K562 (cell line): ENCODE results near the gene OCA2. TPM values are rescaled to one million over a fixed set of nuclear protein-coding genes. Genes with fewer than 3 reads are reported as not detected.
A peak's percentile ranks its signal among the peaks of the same experiment; 100 is the strongest.
"Not testable (repeated sequence)": the region's sequence is repeated elsewhere in the genome, so short reads cannot be mapped to it uniquely, and the experiment has no call there.

ENCODE experiments used
- ATAC-seq: fragments of 200-7000 bp; cut with Tn5 transposase; 3 replicates; pipeline ENCODE4 v1.9.1; 2020; ENCODE audit warnings: moderate library complexity
- BruUV-seq: library from RNA; stranded (reverse); fragments of 400-500 nt; replicated peaks from 2 replicates; lab custom pipeline; 2021; lab: Mats Ljungman, UMichigan
- CTCF ChIA-PET: fragments of 300-600 bp; formaldehyde crosslinking; extraction: SDS; loops from one replicate; lab custom pipeline; 2021; ENCODE audit warnings: low intra/inter-chr PET ratio; lab: Yijun Ruan, JAX
- POLR2A ChIA-PET: fragments of 300-600, 350-650 bp; sonication (Branson Sonifier 250); formaldehyde crosslinking; extraction: SDS; loops from one replicate; lab custom pipeline; 2021; ENCODE audit warnings: antibody characterized with exemption, inconsistent platforms; lab: Yijun Ruan, JAX
- DNase-seq, 4 experiments: peaks; one replicate each; pipeline versions ENCODE4 v3.0.0 to v3.0.0-alpha.2; 2011 to 2018; ENCODE audit warnings: low spot score in 3 of 4, mixed read lengths in 3 of 4; ENCODE audit errors: extremely low read depth in 1 of 4
- FAIRE-seq: peaks from 2 replicates; lab custom pipeline; 2011; peaks lifted over from hg19 to GRCh38; lab: Jason Lieb, UNC
- H2AFZ ChIP-seq: 2 replicates; pipeline ENCODE4 v1.6.0; 2011; ENCODE audit warnings: low read depth, low read length, control low read depth, inconsistent platforms
- H3K27ac ChIP-seq: fragments of 200-600 bp; 3 replicates; pipeline ENCODE4 v1.8.0; 2011; ENCODE audit warnings: low read depth, mild to moderate bottlenecking, control low read depth, inconsistent platforms, low read length, moderate library complexity, mixed read lengths; ENCODE audit errors: extremely low read depth
- H3K27me3 ChIP-seq, 2 experiments: fragments of 300-600 bp in 1 of 2; 2 replicates in 1 of 2; 3 replicates in 1 of 2; pipeline versions ENCODE4 v1.6.0 to v1.8.0; 2011; ENCODE audit warnings: inconsistent platforms in 2 of 2, low read length in 2 of 2, mild to moderate bottlenecking in 1 of 2, mixed read lengths in 1 of 2, moderate library complexity in 1 of 2; ENCODE audit not compliant: control insufficient read depth in 2 of 2, insufficient read depth in 2 of 2
- H3K36me3 ChIP-seq: fragments of 300-600 bp; 3 replicates; pipeline ENCODE4 v1.8.0; 2011; ENCODE audit warnings: mild to moderate bottlenecking, low read length, inconsistent platforms; ENCODE audit not compliant: control insufficient read depth, insufficient read depth
- H3K4me1 ChIP-seq, 2 experiments: fragments of 200-600 bp in 1 of 2; replicated peaks in 1 of 2; 2 replicates in 1 of 2; 3 replicates in 1 of 2; pipeline versions ENCODE4 v1.5.1 to v1.8.0; 2011; ENCODE audit warnings: inconsistent platforms in 2 of 2, low read length in 2 of 2, mild to moderate bottlenecking in 1 of 2, mixed read lengths in 1 of 2, moderate library complexity in 1 of 2; ENCODE audit not compliant: control insufficient read depth in 2 of 2, insufficient read depth in 2 of 2
- H3K4me2 ChIP-seq: 2 replicates; pipeline ENCODE4 v1.6.1; 2011; ENCODE audit warnings: low read length, control low read depth, inconsistent platforms, mixed read lengths; ENCODE audit not compliant: insufficient read depth
- H3K4me3 ChIP-seq: fragments of 200-600 bp; sonication (generic), shearing (Covaris generic); 2 replicates; pipeline ENCODE4 v1.5.1; 2016; ENCODE audit warnings: control low read depth, inconsistent platforms
- H3K79me2 ChIP-seq: fragments of 200-600 bp; 3 replicates; pipeline ENCODE4 v1.8.0; 2011; ENCODE audit warnings: low read length, inconsistent platforms; ENCODE audit not compliant: control insufficient read depth, insufficient read depth
- H3K9ac ChIP-seq, 2 experiments: 2 replicates each; pipeline versions ENCODE4 v1.6.0 to v1.6.1; 2011; ENCODE audit warnings: low read depth in 2 of 2, low read length in 2 of 2, control low read depth in 1 of 2, inconsistent platforms in 1 of 2, mild to moderate bottlenecking in 1 of 2, mixed read lengths in 1 of 2; ENCODE audit not compliant: insufficient read depth in 1 of 2
- H3K9me1 ChIP-seq: one replicate; pipeline ENCODE4 v1.6.0; 2011; ENCODE audit warnings: inconsistent platforms, mild to moderate bottlenecking, low read length, moderate library complexity; ENCODE audit not compliant: control insufficient read depth, insufficient read depth
- H3K9me3 ChIP-seq: replicated peaks from 2 replicates; pipeline ENCODE4 v1.5.1; 2011; ENCODE audit warnings: low read depth, low read length, inconsistent platforms; ENCODE audit not compliant: control insufficient read depth, insufficient read depth
- H4K20me1 ChIP-seq: replicated peaks from 2 replicates; pipeline ENCODE4 v1.6.1; 2011; ENCODE audit warnings: low read length, inconsistent platforms, mixed read lengths; ENCODE audit not compliant: control insufficient read depth, insufficient read depth
- NR2C2 ChIP-seq, 2 experiments: fragments of 200-800 bp in 1 of 2; sonication (Bioruptor generic) in 1 of 2; sonication (generic) in 1 of 2; formaldehyde crosslinking in 1 of 2; IDR thresholded peaks; 2 replicates each; pipeline versions ENCODE4 v1.6.1 to v1.8.0; 2016 to 2022; ENCODE audit warnings: mild to moderate bottlenecking in 1 of 2, missing compliant biosample characterization in 1 of 2, missing genetic modification characterization in 1 of 2, missing genetic modification reagents in 1 of 2
- RBM14 ChIP-seq: fragments of 200-400 bp; formaldehyde crosslinking; IDR thresholded peaks from 2 replicates; pipeline ENCODE4 v1.6.1; 2018; ENCODE audit warnings: low read depth, mild to moderate bottlenecking, low read length, moderate library complexity, borderline replicate concordance; ENCODE audit not compliant: insufficient read depth
- ZNF431 ChIP-seq: sonication (generic); formaldehyde crosslinking; IDR thresholded peaks from 2 replicates; pipeline ENCODE4 v1.8.0; 2022; ENCODE audit warnings: mild to moderate bottlenecking, missing genetic modification reagents
- WGBS: fragments of 100-300 bp; shearing (Covaris generic); methylation state at CpG from one replicate; pipeline ENCODE4 v1.1.6; 2016; ENCODE audit warnings: low coverage, mixed read lengths; ENCODE audit not compliant: insufficient coverage; ENCODE audit errors: missing lambda C conversion rate; 5-methylcytosine and 5-hydroxymethylcytosine counted together
- in situ Hi-C: fragments of 300-500 bp; cut with MboI; formaldehyde crosslinking; loops from 4 replicates; pipeline ENCODE4 v1.15.0; 2018; ENCODE audit warnings: inconsistent platforms, mixed read lengths
- intact Hi-C: fragments of 100-400 bp; cut with micrococcal nuclease; formaldehyde crosslinking; loops from 2 replicates; pipeline ENCODE4 v1.14.2; 2022
- polyA plus RNA-seq, 8 experiments: library from polyadenylated mRNA; depleted of rRNA in 4 of 8; stranded (reverse) in 5 of 8; unstranded in 3 of 8; fragments of >200 nt; fragmentation: Nextera tagmentation in 2 of 8; fragmentation: Illumina TruSeq in 1 of 8; extraction: Ambion mirVana in 2 of 8; extraction: Trizol in 1 of 8; gene quantifications; 2 replicates each; pipeline versions ENCODE4 v1.2.1 to v1.2.3, GENCODE V29; 2011 to 2014; ENCODE audit warnings: inconsistent platforms in 1 of 8, missing spikeins in 1 of 8
- total RNA-seq, 7 experiments: library from RNA; depleted of rRNA in 6 of 7; stranded (reverse); fragments of >200 nt in 6 of 7; fragmentation: Illumina TruSeq in 2 of 7; extraction: Trizol in 2 of 7; gene quantifications; 2 replicates each; pipeline versions ENCODE4 v1.2.1 to v1.2.3, GENCODE V29; 2011 to 2021; ENCODE audit warnings: low replicate concordance in 1 of 7
- TF ChIP-seq, protein P1 (sequence below), 2 experiments: fragments of 450-650 bp in 1 of 2; sonication (generic) in 1 of 2; formaldehyde crosslinking in 1 of 2; IDR thresholded peaks; 2 replicates each; pipeline versions ENCODE4 v1.7.1 to v1.9.0; 2016 to 2022; ENCODE audit warnings: inconsistent platforms in 1 of 2, mild to moderate bottlenecking in 1 of 2, missing genetic modification reagents in 1 of 2

Gene OCA2
- total and polyA plus RNA-seq, 9 of the 15 experiments (the other 6 are each of a cell fraction or from before 2014, with no cell fraction given): 0.07 to 0.59 (median 0.17) TPM; not detected in 1

DNA sequence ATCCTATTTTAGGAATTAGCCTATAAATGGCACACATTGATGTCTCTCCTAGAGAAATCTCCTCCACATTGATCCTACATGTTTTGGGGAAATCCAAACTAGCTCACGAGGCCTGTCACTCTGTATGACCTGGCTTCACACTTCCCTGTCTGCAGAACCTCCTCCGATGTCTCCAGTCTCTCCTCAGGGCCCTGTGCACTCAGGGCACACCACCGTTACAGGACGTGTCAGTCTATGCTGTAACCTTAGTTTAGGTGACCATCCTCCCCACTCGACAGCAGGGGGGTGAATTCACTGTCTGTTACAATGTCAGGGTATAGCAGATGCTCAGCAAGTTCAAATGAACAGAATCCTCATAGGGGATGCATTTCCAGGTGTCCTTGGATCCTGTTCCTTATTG, 249.1 kb downstream of the OCA2 start:
- H3K27me3 ChIP-seq: peaks cover 2 to 34% of the 10 kb centered on the region in 2 experiments; a peak in 3 of 5 replicates
- no peak overlapping the region for H3K27ac ChIP-seq
- no peaks in the 10 kb centered on the region for H3K9me3 ChIP-seq
- H3K4me1 ChIP-seq: no peaks in the 10 kb centered on the region
- no peaks in the 10 kb centered on the region for H3K9me1 ChIP-seq
- DNase-seq: no peak
- no peak for ATAC-seq
- H3K4me2 ChIP-seq: no peak overlapping the region
- intact Hi-C loops: no loop called here
- no peak overlapping the region for H2AFZ ChIP-seq
- FAIRE-seq: no peak
- no peaks in the 10 kb centered on the region for H3K79me2 ChIP-seq
- in situ Hi-C loops: no loop called here
- BruUV-seq: no TSS peak
- ChIA-PET CTCF (no interaction called here), POLR2A (interaction anchor here (0.5 to 1.4 kb wide), 3 partner anchors 12 to 166 kb away, joined by 3 to 4 read pairs (median 3); no protein-coding TSS in a partner anchor)
- H3K4me3 ChIP-seq: no peak overlapping the region
- no peak overlapping the region for H3K9ac ChIP-seq
- no peaks in the 10 kb centered on the region for H4K20me1 ChIP-seq
- WGBS: 0% methylated on average over 5 of the region's 5 CpGs
- no peaks in the 10 kb centered on the region for H3K36me3 ChIP-seq
- TF ChIP-seq RBM14: no peak

DNA sequence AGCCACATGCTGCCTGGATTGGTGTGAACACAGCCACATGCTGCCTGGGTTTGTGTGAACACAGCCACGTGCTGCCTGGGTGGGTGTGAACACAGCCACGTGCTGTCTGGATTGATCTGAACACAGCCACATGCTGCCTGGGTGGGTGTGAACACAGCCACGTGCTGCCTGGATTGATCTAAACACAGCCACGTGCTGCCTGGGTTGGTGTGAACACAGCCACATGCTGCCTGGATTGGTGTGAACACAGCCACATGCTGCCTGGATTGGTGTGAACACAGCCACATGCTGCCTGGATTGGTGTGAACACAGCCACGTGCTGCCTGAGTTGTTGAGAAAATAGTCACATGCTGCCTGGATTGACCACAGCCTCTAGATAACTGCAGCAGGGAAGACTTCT, 250.2 kb downstream of the OCA2 start:
- in situ Hi-C loops; H3K9ac ChIP-seq; H3K4me2 ChIP-seq; H3K79me2 ChIP-seq; H3K27ac ChIP-seq; POLR2A ChIA-PET; intact Hi-C loops; H3K36me3 ChIP-seq; H3K9me3 ChIP-seq; BruUV-seq; CTCF ChIA-PET; FAIRE-seq; ATAC-seq; H3K9me1 ChIP-seq; H3K4me1 ChIP-seq; DNase-seq; H3K4me3 ChIP-seq; H2AFZ ChIP-seq; H4K20me1 ChIP-seq; TF ChIP-seq NR2C2 (tag; IDR thresholded peaks at IDR 0.05): not testable (repeated sequence)
- WGBS: 0% methylated on average over 5 of the region's 5 CpGs
- peaks cover 2 to 28% of the 10 kb centered on the region in 2 experiments; a peak in 3 of 5 replicates for H3K27me3 ChIP-seq
- TF ChIP-seq, protein P1, sequence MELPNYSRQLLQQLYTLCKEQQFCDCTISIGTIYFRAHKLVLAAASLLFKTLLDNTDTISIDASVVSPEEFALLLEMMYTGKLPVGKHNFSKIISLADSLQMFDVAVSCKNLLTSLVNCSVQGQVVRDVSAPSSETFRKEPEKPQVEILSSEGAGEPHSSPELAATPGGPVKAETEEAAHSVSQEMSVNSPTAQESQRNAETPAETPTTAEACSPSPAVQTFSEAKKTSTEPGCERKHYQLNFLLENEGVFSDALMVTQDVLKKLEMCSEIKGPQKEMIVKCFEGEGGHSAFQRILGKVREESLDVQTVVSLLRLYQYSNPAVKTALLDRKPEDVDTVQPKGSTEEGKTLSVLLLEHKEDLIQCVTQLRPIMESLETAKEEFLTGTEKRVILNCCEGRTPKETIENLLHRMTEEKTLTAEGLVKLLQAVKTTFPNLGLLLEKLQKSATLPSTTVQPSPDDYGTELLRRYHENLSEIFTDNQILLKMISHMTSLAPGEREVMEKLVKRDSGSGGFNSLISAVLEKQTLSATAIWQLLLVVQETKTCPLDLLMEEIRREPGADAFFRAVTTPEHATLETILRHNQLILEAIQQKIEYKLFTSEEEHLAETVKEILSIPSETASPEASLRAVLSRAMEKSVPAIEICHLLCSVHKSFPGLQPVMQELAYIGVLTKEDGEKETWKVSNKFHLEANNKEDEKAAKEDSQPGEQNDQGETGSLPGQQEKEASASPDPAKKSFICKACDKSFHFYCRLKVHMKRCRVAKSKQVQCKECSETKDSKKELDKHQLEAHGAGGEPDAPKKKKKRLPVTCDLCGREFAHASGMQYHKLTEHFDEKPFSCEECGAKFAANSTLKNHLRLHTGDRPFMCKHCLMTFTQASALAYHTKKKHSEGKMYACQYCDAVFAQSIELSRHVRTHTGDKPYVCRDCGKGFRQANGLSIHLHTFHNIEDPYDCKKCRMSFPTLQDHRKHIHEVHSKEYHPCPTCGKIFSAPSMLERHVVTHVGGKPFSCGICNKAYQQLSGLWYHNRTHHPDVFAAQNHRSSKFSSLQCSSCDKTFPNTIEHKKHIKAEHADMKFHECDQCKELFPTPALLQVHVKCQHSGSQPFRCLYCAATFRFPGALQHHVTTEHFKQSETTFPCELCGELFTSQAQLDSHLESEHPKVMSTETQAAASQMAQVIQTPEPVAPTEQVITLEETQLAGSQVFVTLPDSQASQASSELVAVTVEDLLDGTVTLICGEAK (IDR thresholded peaks at IDR 0.05): not testable (repeated sequence)
- TF ChIP-seq, protein P1 (CRISPR knock-in tag; IDR thresholded peaks at IDR 0.05): peak; percentile 52; the same call in 1 of the 2 replicates
- TF ChIP-seq NR2C2 (CRISPR knock-in tag; IDR thresholded peaks at IDR 0.05) (peak; percentile 60; the same call in 1 of the 2 replicates), ZNF431 (peak; percentile 80; the same call in 1 of the 2 replicates)
